Heart right ventricle (tissue), 16 donors: Measurements from ENCODE around the gene SMR3A. TPM values are rescaled to one million over a fixed set of nuclear protein-coding genes. Genes with fewer than 3 reads are reported as not detected.

Source experiments
- ATAC-seq, 8 donors: fragments of 200-7000 bp; cut with Tn5 transposase; one replicate each; pipeline ENCODE4 v1.9.1; 2020; ENCODE audit warnings: mild to moderate bottlenecking in 8 of 8, moderate library complexity in 8 of 8, moderate number of reproducible peaks in 1 of 8
- DNase-seq, 2 donors: peaks; one replicate each; pipeline ENCODE4 v3.0.0-alpha.2; 2020
- H3K27ac ChIP-seq, 10 donors: fragments of 200-600 bp; sonication (generic) in 2 of 10; one replicate each; pipeline versions ENCODE4 v1.5.0 to v1.8.0; 2020 to 2022; ENCODE audit warnings: mild to moderate bottlenecking in 3 of 10
- H3K27me3 ChIP-seq, 7 donors: fragments of 200-600 bp; one replicate each; pipeline ENCODE4 v1.8.0; 2021 to 2022; ENCODE audit warnings: mild to moderate bottlenecking in 2 of 7
- H3K36me3 ChIP-seq, 9 donors: fragments of 200-600 bp; sonication (generic) in 1 of 9; one replicate each; pipeline versions ENCODE4 v1.5.0 to v1.8.0; 2020 to 2022; ENCODE audit warnings: mild to moderate bottlenecking in 2 of 9
- H3K4me1 ChIP-seq, 9 donors: fragments of 200-600 bp; sonication (generic) in 1 of 9; one replicate each; pipeline versions ENCODE4 v1.5.0 to v1.8.0; 2020 to 2022; ENCODE audit warnings: mild to moderate bottlenecking in 4 of 9
- H3K4me3 ChIP-seq, 10 donors: fragments of 200-600 bp; sonication (generic) in 2 of 10; one replicate each; pipeline versions ENCODE4 v1.5.0 to v1.8.0; 2020 to 2022; ENCODE audit warnings: mild to moderate bottlenecking in 7 of 10, moderate library complexity in 2 of 10
- H3K9me3 ChIP-seq, 11 donors: fragments of 200-600 bp in 10 of 11; sonication (generic) in 2 of 11; one replicate each; pipeline versions ENCODE4 v1.5.0 to v1.8.0; 2013 to 2022; ENCODE audit warnings: mild to moderate bottlenecking in 2 of 11, control low read depth in 1 of 11, moderate library complexity in 1 of 11
- CTCF ChIP-seq, 9 donors: fragments of 200-600 bp; sonication (generic) in 2 of 9; IDR thresholded peaks; one replicate each; pipeline versions ENCODE4 v1.5.0 to v1.8.0; 2021 to 2022; ENCODE audit warnings: antibody characterized with exemption in 9 of 9, mild to moderate bottlenecking in 5 of 9, moderate library complexity in 1 of 9
- WGBS, 2 donors: extraction: QIAGEN DNeasy Blood & Tissue Kit; methylation state at CpG; one replicate each; pipeline ENCODE4 v1.1.7; 2013; ENCODE audit warnings: inconsistent platforms in 1 of 2; 5-methylcytosine and 5-hydroxymethylcytosine counted together
- intact Hi-C, 10 donors: fragments of 100-400 bp; cut with DNase I; formaldehyde crosslinking; loops; one replicate each; pipeline versions ENCODE4 v1.11.1 to v1.14.2; 2022
- polyA plus RNA-seq, 2 donors: library from polyadenylated mRNA; stranded (reverse); fragments of 200-250 nt; gene quantifications; one replicate each; pipeline ENCODE4 v1.2.3, GENCODE V29; 2013
- total RNA-seq, 10 donors: library from RNA; stranded (reverse); fragmentation: NEBNext Ultra II Directional in 3 of 10; extraction: Animal tissue kit (Norgen Biotek cat#: 25700) in 3 of 10; gene quantifications; one replicate each; pipeline versions ENCODE4 v1.2.1 to v1.2.4, GENCODE V29; 2021 to 2023
- donor health status: Arrhythmogenic right ventricular cardiomyopathy.
- donor health status: ischemic (EF 13 %, LVEDD 7.1; RV severe dilation, severe dysfunction).
- donor health status: healthy with polysubstance abuse.
- donor health status: DM: no; HTN: yes; CAD: no.
- donor health status: DM: no; HTN: no; CAD: no.
- donor health status: ischemic (EF 25% LVEDD 6.9; RV normal size, moderate dysfunction).
- donor health status: ischemic (EF 25% LVEDD 5.7; RV mildly dilated, moderate dysfunction).
- donor health status: healthy.
- donor health status: DM: yes; HTN: yes; CAD: no.
- donor health status: Ischemic cardiomyopathy.
- donor health status: ischemic (EF 35%, LVEDD 5.7; RV mildly dilated, moderate dysfunction).
- donor health status: nonischemic (EF 11% LVEDD 7.7; RV severe dilation, severe dysfunction).
- donor health status: DM: yes; HTN: yes; CAD: no.
- donor health status: PGD.
- donor health status: ischemic (EF 29% LVEDD 5.4; RV normal size, mild dysfunction).
- donor health status: nonischemic (EF 23%, LVEDD 6.1; RV moderate dilation, normal function).

SMR3A gene
- total and polyA plus RNA-seq, 12 donors: not detected

GRCh38 chr4:70371987-70372386 lies 11.4 kb downstream of the SMR3A start:
- TF ChIP-seq CTCF (IDR thresholded peaks at IDR 0.05): no peak

GRCh38 chr4:70372760-70373159 lies 12.2 kb downstream of the SMR3A start:
- intact Hi-C loops: no loop called here
- Histone ChIP-seq H3K27ac (no peak overlapping the region), H3K9me3 (peaks cover 0 to 14% (median 0%) of the 10 kb centered on the region in 11 donors), H3K4me3 (no peak overlapping the region), H3K27me3 (no peaks in the 10 kb centered on the region), H3K4me1 (no peaks in the 10 kb centered on the region), H3K36me3 (no peaks in the 10 kb centered on the region)
- no peak for TF ChIP-seq CTCF (IDR thresholded peaks at IDR 0.05)
- no peak for DNase-seq
- WGBS, 2 donors: 68 to 74% methylated on average over 3 of the region's 3 CpGs
- no peak for ATAC-seq

More at GRCh38 chr4:70371987-70372386, 11.4 kb downstream of the SMR3A start:
- no peak for ATAC-seq
- Histone ChIP-seq H3K4me3 (no peak overlapping the region), H3K4me1 (no peaks in the 10 kb centered on the region), H3K36me3 (no peaks in the 10 kb centered on the region), H3K9me3 (peaks cover 0 to 14% (median 0%) of the 10 kb centered on the region in 11 donors), H3K27me3 (no peaks in the 10 kb centered on the region), H3K27ac (no peak overlapping the region)
- 83 to 85% methylated on average over 4 of the region's 4 CpGs for WGBS, 2 donors
- DNase-seq: no peak
- intact Hi-C loops: no loop called here

GRCh38 chr4:70380578-70380977 lies 20.0 kb downstream of the SMR3A start:
- Histone ChIP-seq H3K27me3 (no peaks in the 10 kb centered on the region), H3K27ac (no peak overlapping the region), H3K4me3 (no peak overlapping the region), H3K36me3 (no peaks in the 10 kb centered on the region), H3K9me3 (no peaks in the 10 kb centered on the region), H3K4me1 (no peaks in the 10 kb centered on the region)
- DNase-seq (no peak), ATAC-seq (no peak)
- no peak for TF ChIP-seq CTCF (IDR thresholded peaks at IDR 0.05)
- intact Hi-C loops: no loop called here
- WGBS, 2 donors: 83 to 85% methylated on average over 3 of the region's 3 CpGs

GRCh38 chr4:70382691-70383181 lies 22.2 kb downstream of the SMR3A start, which contains the start of gene SMR3B:
Gene SMR3B (plus strand): TSS chr4:70383131. CDS start chr4:70384511, 1,380 bp downstream.
- DNase-seq (no peak), ATAC-seq (no peak)
- Histone ChIP-seq H3K9me3 (no peaks in the 10 kb centered on the region), H3K27me3 (no peaks in the 10 kb centered on the region), H3K36me3 (no peaks in the 10 kb centered on the region), H3K27ac (no peak within 1 kb of the TSS), H3K4me1 (no peaks in the 10 kb centered on the region), H3K4me3 (no peak within 1 kb of the TSS)
- 58 to 70% methylated on average over 5 of the region's 5 CpGs for WGBS, 2 donors
- intact Hi-C loops: no loop called here
- TF ChIP-seq CTCF (IDR thresholded peaks at IDR 0.05): no peak
